SK-N-SH (cell line): ENCODE measurements around the gene GABRG3. TPM values are rescaled to one million over a fixed set of nuclear protein-coding genes. Genes with fewer than 3 reads are reported as not detected.

ENCODE experiments used
- CTCF ChIA-PET: fragments of 300-600, 350-600 bp; formaldehyde crosslinking; extraction: SDS; loops from one replicate; lab custom pipeline; 2021; lab: Yijun Ruan, JAX
- POLR2A ChIA-PET: fragments of 350-600 bp; sonication (Branson Sonifier 250); formaldehyde crosslinking; extraction: SDS; loops from one replicate; lab custom pipeline; 2020; ENCODE audit warnings: antibody characterized with exemption, inconsistent platforms; lab: Yijun Ruan, JAX
- DNase-seq: peaks from one replicate; pipeline ENCODE4 v3.0.0; 2012
- H2AFZ ChIP-seq: fragments of 200-600 bp; sonication (generic); 2 replicates; pipeline ENCODE4 v1.8.1; 2016; ENCODE audit warnings: antibody characterized with exemption, mild to moderate bottlenecking, low read depth
- H3F3A ChIP-seq: fragments of 200-600 bp; sonication (generic); replicated peaks from 2 replicates; pipeline ENCODE3; 2016; ENCODE audit warnings: antibody characterized with exemption, mild to moderate bottlenecking; ENCODE audit not compliant: insufficient read depth
- H3K27ac ChIP-seq, 2 experiments: fragments of 200-500 bp in 1 of 2; fragments of 200-600 bp in 1 of 2; sonication (Bioruptor generic) in 1 of 2; sonication (generic), shearing (Covaris generic) in 1 of 2; 2 replicates each; pipeline versions ENCODE4 v1.5.1 to v1.6.1; 2014 to 2016; ENCODE audit warnings: low read depth in 2 of 2, inconsistent platforms in 1 of 2, low read length in 1 of 2, mild to moderate bottlenecking in 1 of 2, mixed read lengths in 1 of 2
- H3K27me3 ChIP-seq: fragments of 200-600 bp; sonication (generic), shearing (Covaris generic); 2 replicates; pipeline ENCODE4 v1.6.1; 2016; ENCODE audit warnings: mixed run types; ENCODE audit not compliant: insufficient read depth
- H3K36me3 ChIP-seq, 2 experiments: fragments of 200-500 bp in 1 of 2; fragments of 200-600 bp in 1 of 2; sonication (Bioruptor generic) in 1 of 2; sonication (generic) in 1 of 2; replicated peaks in 1 of 2; 2 replicates each; pipeline versions ENCODE3 to v1.5.1; 2014 to 2016; ENCODE audit warnings: low read length in 1 of 2, mild to moderate bottlenecking in 1 of 2; ENCODE audit not compliant: insufficient read depth in 2 of 2, control insufficient read depth in 1 of 2
- H3K4me1 ChIP-seq, 2 experiments: fragments of 200-500 bp in 1 of 2; fragments of 200-600 bp in 1 of 2; sonication (Bioruptor generic) in 1 of 2; sonication (generic), shearing (Covaris generic) in 1 of 2; 2 replicates each; pipeline versions ENCODE4 v1.5.1 to v1.6.1; 2014 to 2016; ENCODE audit warnings: low read depth in 1 of 2, low read length in 1 of 2, mixed run types in 1 of 2; ENCODE audit not compliant: insufficient read depth in 2 of 2, control insufficient read depth in 1 of 2
- H3K4me2 ChIP-seq: fragments of 200-600 bp; sonication (generic), shearing (Covaris generic); 2 replicates; pipeline ENCODE4 v1.6.1; 2017; ENCODE audit warnings: mixed run types
- H3K4me3 ChIP-seq, 2 experiments: fragments of 200-500 bp in 1 of 2; fragments of 200-600 bp in 1 of 2; sonication (Bioruptor generic) in 1 of 2; sonication (generic), shearing (Covaris generic) in 1 of 2; 2 replicates each; pipeline versions ENCODE4 v1.5.1 to v1.8.1; 2014 to 2016; ENCODE audit warnings: low read depth in 2 of 2, inconsistent platforms in 1 of 2, low read length in 1 of 2, mild to moderate bottlenecking in 1 of 2, mixed read lengths in 1 of 2, moderate library complexity in 1 of 2
- H3K79me2 ChIP-seq: fragments of 200-600 bp; sonication (generic); 2 replicates; pipeline ENCODE4 v1.8.1; 2017; ENCODE audit warnings: mild to moderate bottlenecking; ENCODE audit not compliant: insufficient read depth
- H3K9ac ChIP-seq: fragments of 200-600 bp; sonication (generic); 2 replicates; pipeline ENCODE4 v1.6.1; 2017; ENCODE audit warnings: mixed run types
- H3K9me2 ChIP-seq: fragments of 200-600 bp; sonication (generic); 2 replicates; pipeline ENCODE4 v1.6.1; 2017; ENCODE audit warnings: mixed run types
- H3K9me3 ChIP-seq: fragments of 200-600 bp; sonication (generic); 2 replicates; pipeline ENCODE4 v1.6.1; 2017; ENCODE audit warnings: mixed run types, mild to moderate bottlenecking, moderate library complexity
- H4K20me1 ChIP-seq: fragments of 200-600 bp; sonication (generic); 2 replicates; pipeline ENCODE4 v1.6.1; 2017; ENCODE audit warnings: mild to moderate bottlenecking, mixed run types; ENCODE audit not compliant: insufficient read depth
- FOSL2 ChIP-seq: IDR thresholded peaks from 2 replicates; pipeline ENCODE4 v1.4.0; 2012; ENCODE audit warnings: low read depth, mild to moderate bottlenecking, moderate library complexity, borderline replicate concordance
- RCOR1 ChIP-seq: fragments of 150-350 bp; IDR thresholded peaks from 2 replicates; pipeline ENCODE4 v1.6.1; 2017; ENCODE audit warnings: antibody characterized with exemption, low read length
- REST ChIP-seq: IDR thresholded peaks from 2 replicates; pipeline ENCODE4 v1.6.1; 2012; ENCODE audit warnings: mild to moderate bottlenecking, low read depth, low read length, moderate library complexity
- TEAD4 ChIP-seq: IDR thresholded peaks from 2 replicates; pipeline ENCODE4 v1.4.0; 2012; ENCODE audit warnings: mild to moderate bottlenecking, borderline replicate concordance; ENCODE audit not compliant: insufficient read depth
- USF2 ChIP-seq: fragments of 150-350 bp; IDR thresholded peaks from 2 replicates; pipeline ENCODE4 v1.6.1; 2017; ENCODE audit warnings: antibody characterized with exemption, low read length, low read depth, borderline replicate concordance
- YY1 ChIP-seq: IDR thresholded peaks from 2 replicates; pipeline ENCODE4 v1.4.0; 2012; ENCODE audit warnings: low read depth, mild to moderate bottlenecking
- WGBS: methylation state at CpG from one replicate; pipeline ENCODE4 v1.1.6; 2017; ENCODE audit warnings: low lambda C conversion rate; 5-methylcytosine and 5-hydroxymethylcytosine counted together
- polyA plus RNA-seq, 3 experiments: library from polyadenylated mRNA; depleted of rRNA; stranded (reverse); fragments of >200 nt; gene quantifications; 2 replicates each; pipeline ENCODE4 v1.2.3, GENCODE V29; 2012

The GABRG3 gene
- polyA plus RNA-seq, 1 of the 3 experiments (the other 2 are of a cell fraction): not detected

- ChIA-PET CTCF (interaction anchor here (0.7 kb wide), 1 partner anchor 531 kb away, joined by 3 read pairs; no protein-coding TSS in a partner anchor), POLR2A (no interaction called here)
- 41% methylated on average over 12 of the region's 14 CpGs for WGBS
- H3K36me3 ChIP-seq: no peaks in the 10 kb centered on the region
- H3F3A ChIP-seq: no peaks in the 10 kb centered on the region
- no peak for DNase-seq
- H3K27me3 ChIP-seq: no peaks in the 10 kb centered on the region
- H3K4me2 ChIP-seq: no peak overlapping the region
- TF ChIP-seq FOSL2 (no peak), REST (no peak)
- H2AFZ ChIP-seq: no peak overlapping the region
- H3K9ac ChIP-seq: no peak overlapping the region
- H4K20me1 ChIP-seq: no peaks in the 10 kb centered on the region
- H3K79me2 ChIP-seq: no peaks in the 10 kb centered on the region
- H3K9me3 ChIP-seq: no peaks in the 10 kb centered on the region; the same call in none of the 2 replicates
- H3K4me3 ChIP-seq: no peak overlapping the region
- no peaks in the 10 kb centered on the region; the same call in 1 of the 2 replicates for H3K9me2 ChIP-seq
- no peak overlapping the region for H3K27ac ChIP-seq
- no peaks in the 10 kb centered on the region for H3K4me1 ChIP-seq
Measured at GRCh38 chr15:27458345-27459084, 487.5 kb downstream of the GABRG3 start.

GRCh38 chr15:27459836-27460235, 488.9 kb downstream of the GABRG3 start:
- CTCF ChIA-PET: no interaction called here
- H3K9me2 ChIP-seq: no peaks in the 10 kb centered on the region; the same call in 1 of the 2 replicates
- no peaks in the 10 kb centered on the region for H3K27me3 ChIP-seq
- no peaks in the 10 kb centered on the region; the same call in none of the 2 replicates for H3K9me3 ChIP-seq
- no peak overlapping the region for H3K27ac ChIP-seq
- H2AFZ ChIP-seq: no peak overlapping the region
- H3K36me3 ChIP-seq: no peaks in the 10 kb centered on the region
- H3K4me2 ChIP-seq: no peak overlapping the region
- H3K79me2 ChIP-seq: no peaks in the 10 kb centered on the region
- TF ChIP-seq RCOR1: no peak
- TF ChIP-seq USF2: no peak
- TF ChIP-seq YY1: no peak
- no peak for TF ChIP-seq TEAD4
- TF ChIP-seq, all 33 proteins: peak for 0
- Histone ChIP-seq H3K4me1 (no peaks in the 10 kb centered on the region), H3K9ac (no peak overlapping the region), H3F3A (no peaks in the 10 kb centered on the region), H4K20me1 (no peaks in the 10 kb centered on the region), H3K4me3 (no peak overlapping the region)
- 22% methylated on average over 4 of the region's 4 CpGs for WGBS
- DNase-seq: no peak
- POLR2A ChIA-PET: no interaction called here
